ENCODE data around the gene NRG2.

Gene NRG2

GRCh38 chr5:139882316-139882715 is 160.8 kb downstream of the NRG2 start:
- in situ Hi-C loops (cut with MboI; ENCODE audit: low sequenced_read_pairs, unreplicated experiment), result no loop called here
- no peak for DNase-seq (ENCODE audit: low spot score)
- TF ChIP-seq, protein P1, sequence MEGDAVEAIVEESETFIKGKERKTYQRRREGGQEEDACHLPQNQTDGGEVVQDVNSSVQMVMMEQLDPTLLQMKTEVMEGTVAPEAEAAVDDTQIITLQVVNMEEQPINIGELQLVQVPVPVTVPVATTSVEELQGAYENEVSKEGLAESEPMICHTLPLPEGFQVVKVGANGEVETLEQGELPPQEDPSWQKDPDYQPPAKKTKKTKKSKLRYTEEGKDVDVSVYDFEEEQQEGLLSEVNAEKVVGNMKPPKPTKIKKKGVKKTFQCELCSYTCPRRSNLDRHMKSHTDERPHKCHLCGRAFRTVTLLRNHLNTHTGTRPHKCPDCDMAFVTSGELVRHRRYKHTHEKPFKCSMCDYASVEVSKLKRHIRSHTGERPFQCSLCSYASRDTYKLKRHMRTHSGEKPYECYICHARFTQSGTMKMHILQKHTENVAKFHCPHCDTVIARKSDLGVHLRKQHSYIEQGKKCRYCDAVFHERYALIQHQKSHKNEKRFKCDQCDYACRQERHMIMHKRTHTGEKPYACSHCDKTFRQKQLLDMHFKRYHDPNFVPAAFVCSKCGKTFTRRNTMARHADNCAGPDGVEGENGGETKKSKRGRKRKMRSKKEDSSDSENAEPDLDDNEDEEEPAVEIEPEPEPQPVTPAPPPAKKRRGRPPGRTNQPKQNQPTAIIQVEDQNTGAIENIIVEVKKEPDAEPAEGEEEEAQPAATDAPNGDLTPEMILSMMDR (IDR thresholded peaks at IDR 0.05; ENCODE audit: borderline replicate concordance, control extremely low read depth, extremely low read depth, insufficient read depth, missing control alignments), result no peak

DNA sequence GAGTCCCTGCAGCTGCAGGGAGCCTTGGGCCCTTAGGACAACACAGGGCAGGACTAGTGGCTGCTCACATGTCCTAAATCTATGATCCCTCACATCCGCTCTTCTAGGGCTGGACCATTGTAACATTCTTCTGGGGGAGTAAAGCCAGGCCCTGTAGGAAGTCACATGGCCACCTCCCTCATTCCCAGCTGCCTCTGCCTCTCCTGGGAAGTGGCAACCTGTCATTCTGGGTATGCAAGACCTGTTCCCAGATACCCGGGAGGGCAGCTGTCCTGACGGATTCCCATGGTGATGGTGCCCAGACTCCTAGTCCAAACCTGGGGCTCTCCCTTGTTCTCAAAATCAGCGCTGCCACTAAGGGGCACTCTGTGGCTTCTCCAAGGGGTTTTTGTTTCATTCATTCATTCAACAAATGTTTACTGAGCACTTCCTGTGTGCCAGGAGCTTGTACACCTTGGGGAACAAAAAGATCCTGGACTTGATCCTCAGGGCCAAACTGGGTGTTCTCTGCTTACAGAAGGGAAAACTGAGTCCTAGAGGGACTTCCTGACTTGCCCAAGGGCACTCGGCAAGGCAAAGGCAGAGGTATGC is 161.9 kb downstream of the NRG2 start:
- in situ Hi-C loops (cut with MboI; ENCODE audit: low sequenced_read_pairs, unreplicated experiment), result no loop called here
- TF ChIP-seq, protein P1 (IDR thresholded peaks at IDR 0.05; ENCODE audit: borderline replicate concordance, control extremely low read depth, extremely low read depth, insufficient read depth, missing control alignments), result no peak
- DNase-seq (ENCODE audit: low spot score), result no peak

DNA sequence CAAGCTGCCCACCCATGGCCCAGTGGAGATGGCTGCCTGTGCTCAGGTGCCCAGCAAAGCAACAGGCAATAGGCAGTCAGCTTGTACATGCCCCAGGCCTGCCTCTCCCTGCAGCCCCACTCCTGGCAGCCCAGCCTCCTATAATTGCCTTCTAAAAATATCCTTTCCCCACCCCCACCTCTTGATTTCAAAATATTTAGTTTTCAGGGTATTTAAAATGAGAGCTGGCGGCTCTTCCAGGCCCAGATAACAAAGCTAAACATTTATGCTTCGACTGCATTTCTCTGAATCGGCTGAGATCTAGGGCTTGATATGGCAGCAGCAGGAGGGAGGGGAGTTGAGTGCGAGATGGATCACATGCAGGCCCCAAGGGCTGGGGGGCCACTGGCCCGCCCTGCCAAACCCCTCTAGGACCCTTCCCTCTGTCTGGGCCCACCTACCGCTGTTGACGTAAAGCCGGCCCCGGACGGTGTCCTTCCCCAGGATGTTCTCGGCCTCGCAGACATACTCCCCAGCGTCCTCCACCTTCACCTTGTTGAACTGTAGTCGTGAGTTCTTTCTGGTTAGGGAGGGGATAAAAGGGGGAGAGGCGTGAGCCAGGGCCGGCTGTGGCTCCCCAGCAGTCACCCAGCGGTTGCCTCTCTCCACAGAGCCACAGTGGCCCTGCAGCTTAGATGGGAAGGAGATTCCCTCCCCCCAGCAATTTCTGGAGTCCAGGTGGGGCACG is 162.5 kb downstream of the NRG2 start:
- TF ChIP-seq, protein P1 (IDR thresholded peaks at IDR 0.05; ENCODE audit: borderline replicate concordance, control extremely low read depth, extremely low read depth, insufficient read depth, missing control alignments), result no peak
- DNase-seq (ENCODE audit: low spot score), result no peak
- in situ Hi-C loops (cut with MboI; ENCODE audit: low sequenced_read_pairs, unreplicated experiment), result no loop called here

- TF ChIP-seq, protein P1 (IDR thresholded peaks at IDR 0.05; ENCODE audit: borderline replicate concordance, control extremely low read depth, extremely low read depth, insufficient read depth, missing control alignments), result no peak
- in situ Hi-C loops (cut with MboI; ENCODE audit: low sequenced_read_pairs, unreplicated experiment), result no loop called here
- no peak for DNase-seq (ENCODE audit: low spot score)
Measured at GRCh38 chr5:139878093-139878492, 165.0 kb downstream of the NRG2 start.

- in situ Hi-C loops (cut with MboI; ENCODE audit: low sequenced_read_pairs, unreplicated experiment), result no loop called here
- DNase-seq (ENCODE audit: low spot score), result no peak
- TF ChIP-seq, protein P1 (IDR thresholded peaks at IDR 0.05; ENCODE audit: borderline replicate concordance, control extremely low read depth, extremely low read depth, insufficient read depth, missing control alignments), result no peak
Measured at GRCh38 chr5:139877129-139877597, 165.9 kb downstream of the NRG2 start.

- no peak for DNase-seq (ENCODE audit: low spot score)
- in situ Hi-C loops (cut with MboI; ENCODE audit: low sequenced_read_pairs, unreplicated experiment), result no loop called here
- TF ChIP-seq, protein P1 (IDR thresholded peaks at IDR 0.05; ENCODE audit: borderline replicate concordance, control extremely low read depth, extremely low read depth, insufficient read depth, missing control alignments), result no peak
Measured at GRCh38 chr5:139875957-139876356, 167.1 kb downstream of the NRG2 start.

Measured in GM13976 (cell line).